Gastroesophageal sphincter (tissue), 4 donors: ENCODE data around the gene CNTRL. TPM values are rescaled to one million over a fixed set of nuclear protein-coding genes. Genes with fewer than 3 reads are reported as not detected.

Experiments used
- ATAC-seq: fragments of 150-250 bp; one replicate; pipeline ENCODE4 v1.9.1; 2016; ENCODE audit warnings: mild to moderate bottlenecking, moderate library complexity
- H3K27ac ChIP-seq, 4 donors: fragments of 200-600 bp; sonication (generic) in 3 of 4; 1 replicate in 3 of 4; 2 replicates in 1 of 4; pipeline ENCODE4 v1.5.1; 2016 to 2019
- H3K27me3 ChIP-seq: fragments of 200-600 bp; sonication (generic); one replicate; pipeline ENCODE4 v1.5.1; 2019
- H3K36me3 ChIP-seq, 2 donors: fragments of 200-600 bp; sonication (generic); one replicate each; pipeline ENCODE4 v1.5.1; 2019; ENCODE audit warnings: control low read depth in 1 of 2
- H3K4me1 ChIP-seq, 3 donors: fragments of 200-600 bp; sonication (generic); 1 replicate in 2 of 3; 2 replicates in 1 of 3; pipeline ENCODE4 v1.5.1; 2016 to 2019; ENCODE audit warnings: control low read depth in 2 of 3
- H3K4me3 ChIP-seq, 2 donors: fragments of 200-600 bp; sonication (generic); one replicate each; pipeline ENCODE4 v1.5.1; 2019; ENCODE audit warnings: mild to moderate bottlenecking in 1 of 2, moderate library complexity in 1 of 2
- H3K9me3 ChIP-seq, 3 donors: fragments of 200-600 bp; sonication (generic); one replicate each; pipeline ENCODE4 v1.5.1; 2017 to 2019; ENCODE audit warnings: control low read depth in 2 of 3
- CTCF ChIP-seq, 4 experiments: fragments of 200-600 bp in 2 of 4; fragments of 450-650 bp in 2 of 4; sonication (generic) in 1 of 4; IDR thresholded peaks; one replicate each; pipeline ENCODE4 v1.5.1; 2017 to 2019; ENCODE audit warnings: antibody characterized with exemption in 4 of 4, mild to moderate bottlenecking in 2 of 4, moderate library complexity in 2 of 4
- EP300 ChIP-seq: sonication (generic); formaldehyde crosslinking; IDR thresholded peaks from one replicate; pipeline ENCODE4 v1.6.1; 2017; ENCODE audit warnings: antibody characterized with exemption, mild to moderate bottlenecking
- POLR2A ChIP-seq, 2 donors: fragments of 450-650 bp; IDR thresholded peaks; one replicate each; pipeline ENCODE4 v1.6.1; 2017; ENCODE audit warnings: antibody characterized with exemption in 2 of 2, mild to moderate bottlenecking in 2 of 2, moderate library complexity in 1 of 2
- POLR2AphosphoS5 ChIP-seq: sonication (generic); formaldehyde crosslinking; IDR thresholded peaks from one replicate; pipeline ENCODE4 v1.6.1; 2017; ENCODE audit warnings: antibody characterized with exemption
- WGBS, 2 donors: methylation state at CpG; one replicate each; pipeline ENCODE4 v1.1.5; 2018; ENCODE audit warnings: low coverage in 1 of 2; 5-methylcytosine and 5-hydroxymethylcytosine counted together
- total RNA-seq, 4 donors: library from RNA; depleted of rRNA; stranded (reverse); fragments of >200 nt; gene quantifications; one replicate each; pipeline ENCODE4 v1.1.0, GENCODE V29; 2016

The CNTRL gene
- total RNA-seq, 4 donors from 2014 or later, result 7.3 to 18.7 (median 16.9) TPM

- H3K9me3 ChIP-seq, result no peaks in the 10 kb centered on the region
- TF ChIP-seq POLR2A (IDR thresholded peaks at IDR 0.05) (no peak), CTCF (IDR thresholded peaks at IDR 0.05) (no peak), POLR2AphosphoS5 (no peak), EP300 (no peak)
- H3K4me1 ChIP-seq, result peaks cover 0 to 2% (median 0%) of the 10 kb centered on the region in 3 donors
- H3K27me3 ChIP-seq, result no peaks in the 10 kb centered on the region
- WGBS, 2 donors, result 88 to 89% methylated on average over 1 of the region's 1 CpG
- ATAC-seq, result no peak
- H3K4me3 ChIP-seq, result no peak overlapping the region
- peaks cover 0 to 19% of the 10 kb centered on the region in 2 donors for H3K36me3 ChIP-seq
- no peak overlapping the region for H3K27ac ChIP-seq
These were observed 40.7 kb downstream of the CNTRL start for GRCh38 chr9:121115466-121115865.

GRCh38 chr9:121118266-121118665 lies 43.5 kb downstream of the CNTRL start:
- Histone ChIP-seq H3K27me3 (no peaks in the 10 kb centered on the region), H3K27ac (no peak overlapping the region), H3K4me1 (peaks cover 3 to 25% (median 4%) of the 10 kb centered on the region in 3 donors), H3K4me3 (no peak overlapping the region), H3K9me3 (no peaks in the 10 kb centered on the region), H3K36me3 (peaks cover 0 to 19% of the 10 kb centered on the region in 2 donors)
- no peak for ATAC-seq
- TF ChIP-seq CTCF (IDR thresholded peaks at IDR 0.05) (no peak), EP300 (no peak), POLR2AphosphoS5 (no peak), POLR2A (IDR thresholded peaks at IDR 0.05) (no peak)
- WGBS, 2 donors, result 89 to 95% methylated on average over 2 of the region's 2 CpGs

GRCh38 chr9:121120386-121120785 lies 45.6 kb downstream of the CNTRL start:
- TF ChIP-seq CTCF (IDR thresholded peaks at IDR 0.05) (no peak), POLR2A (IDR thresholded peaks at IDR 0.05) (no peak), POLR2AphosphoS5 (no peak), EP300 (no peak)
- Histone ChIP-seq H3K9me3 (no peaks in the 10 kb centered on the region), H3K27me3 (no peaks in the 10 kb centered on the region), H3K4me3 (no peak overlapping the region), H3K36me3 (peaks cover 0 to 17% of the 10 kb centered on the region in 2 donors), H3K27ac (no peak overlapping the region), H3K4me1 (peaks cover 3 to 25% (median 4%) of the 10 kb centered on the region in 3 donors)
- ATAC-seq, result no peak
- WGBS, 2 donors, result 83 to 85% methylated on average over 2 of the region's 2 CpGs

- peaks cover 3 to 25% (median 4%) of the 10 kb centered on the region in 3 donors for H3K4me1 ChIP-seq
- peaks cover 0 to 20% of the 10 kb centered on the region in 2 donors for H3K36me3 ChIP-seq
- no peaks in the 10 kb centered on the region for H3K27me3 ChIP-seq
- TF ChIP-seq CTCF (IDR thresholded peaks at IDR 0.05), result peak; percentile 19 to 66 (median 51)
- TF ChIP-seq POLR2A (IDR thresholded peaks at IDR 0.05), result peak in 1 of 2 donors; percentile 27
- peak; percentile 61 for TF ChIP-seq POLR2AphosphoS5
- no peak for TF ChIP-seq EP300
- peak; percentile 100 for ATAC-seq
- peak overlapping the region; percentile 39 to 57 for H3K4me3 ChIP-seq
- 0 to 7% methylated on average over 10 to 17 of the region's 17 CpGs for WGBS, 2 donors
- H3K27ac ChIP-seq, result peak overlapping the region; percentile 67 to 73 (median 70)
- no peaks in the 10 kb centered on the region for H3K9me3 ChIP-seq
These were observed 46.9 kb downstream of the CNTRL start for GRCh38 chr9:121121582-121122087.
